Measurements from ENCODE around the gene CDH22.

DNA sequence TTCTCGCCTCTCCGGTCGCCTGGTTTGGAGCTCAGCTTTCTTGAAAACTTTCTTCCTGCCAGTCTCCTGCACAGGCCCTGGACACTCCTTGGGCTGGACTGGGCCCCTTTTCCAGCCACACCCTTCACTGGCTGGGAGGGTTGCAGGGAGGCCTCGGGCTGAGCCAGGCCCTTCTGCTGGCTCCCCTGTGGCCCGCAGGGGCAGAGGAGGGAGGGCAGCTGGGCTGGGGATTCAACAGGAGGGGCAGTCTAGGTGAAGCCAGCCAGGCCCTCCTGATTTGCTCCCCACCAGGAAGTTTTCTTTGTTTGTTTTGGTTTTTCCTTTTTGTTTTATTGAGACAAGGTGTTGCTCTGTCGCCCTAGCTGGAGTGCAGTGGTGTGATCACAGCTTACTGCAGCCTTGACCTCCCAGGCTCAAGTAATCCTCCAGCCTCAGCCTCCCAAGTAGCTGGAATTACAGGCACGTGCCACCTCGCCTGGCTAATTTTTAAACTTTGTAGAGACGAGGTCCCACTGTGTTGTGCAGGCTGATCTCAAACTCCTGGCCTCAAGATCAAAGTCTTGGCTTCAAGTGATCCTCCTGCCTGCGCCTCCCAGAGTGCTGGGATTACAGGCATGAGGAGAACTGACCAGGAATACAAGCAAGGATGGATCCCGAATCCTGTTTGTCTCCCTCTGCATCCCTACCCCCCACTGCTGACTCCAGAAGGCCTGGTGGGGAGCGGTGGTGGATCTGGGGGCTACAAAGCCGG is 23.5 kb upstream of the CDH22 start:
- TF ChIP-seq, protein P1, sequence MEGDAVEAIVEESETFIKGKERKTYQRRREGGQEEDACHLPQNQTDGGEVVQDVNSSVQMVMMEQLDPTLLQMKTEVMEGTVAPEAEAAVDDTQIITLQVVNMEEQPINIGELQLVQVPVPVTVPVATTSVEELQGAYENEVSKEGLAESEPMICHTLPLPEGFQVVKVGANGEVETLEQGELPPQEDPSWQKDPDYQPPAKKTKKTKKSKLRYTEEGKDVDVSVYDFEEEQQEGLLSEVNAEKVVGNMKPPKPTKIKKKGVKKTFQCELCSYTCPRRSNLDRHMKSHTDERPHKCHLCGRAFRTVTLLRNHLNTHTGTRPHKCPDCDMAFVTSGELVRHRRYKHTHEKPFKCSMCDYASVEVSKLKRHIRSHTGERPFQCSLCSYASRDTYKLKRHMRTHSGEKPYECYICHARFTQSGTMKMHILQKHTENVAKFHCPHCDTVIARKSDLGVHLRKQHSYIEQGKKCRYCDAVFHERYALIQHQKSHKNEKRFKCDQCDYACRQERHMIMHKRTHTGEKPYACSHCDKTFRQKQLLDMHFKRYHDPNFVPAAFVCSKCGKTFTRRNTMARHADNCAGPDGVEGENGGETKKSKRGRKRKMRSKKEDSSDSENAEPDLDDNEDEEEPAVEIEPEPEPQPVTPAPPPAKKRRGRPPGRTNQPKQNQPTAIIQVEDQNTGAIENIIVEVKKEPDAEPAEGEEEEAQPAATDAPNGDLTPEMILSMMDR (IDR thresholded peaks at IDR 0.05), result no peak
- no peak for TF ChIP-seq POLR2A (IDR thresholded peaks at IDR 0.05)
